ENCODE data around the gene CDCA5.

DNA sequence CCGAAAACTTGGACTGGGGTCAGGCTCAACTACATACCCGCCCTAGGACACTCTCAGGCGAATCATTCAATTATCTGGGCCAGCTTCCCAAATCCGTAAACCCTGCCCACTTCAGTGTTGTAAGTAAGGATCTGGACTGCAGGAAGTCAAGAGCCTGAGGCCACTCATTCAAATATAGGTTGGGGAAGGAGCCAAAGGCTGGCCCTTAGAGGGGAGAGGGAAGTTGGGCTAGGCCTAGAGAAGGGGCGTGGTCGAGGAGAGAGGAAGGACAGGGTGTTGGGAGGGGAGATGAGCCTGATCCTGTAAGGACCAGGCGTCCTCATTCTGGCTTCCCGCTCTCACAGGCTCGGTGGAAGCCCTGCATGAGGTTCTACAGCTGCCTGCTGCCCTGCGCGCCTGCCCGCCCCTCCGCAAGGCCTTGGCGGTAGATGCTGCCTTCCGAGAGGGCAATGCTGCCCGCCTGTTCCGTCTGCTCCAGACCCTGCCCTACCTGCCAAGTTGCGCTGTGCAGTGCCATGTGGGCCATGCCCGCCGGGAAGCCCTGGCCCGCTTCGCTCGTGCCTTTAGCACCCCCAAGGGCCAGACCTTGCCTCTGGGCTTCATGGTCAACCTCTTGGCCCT lies 39.8 kb downstream of the CDCA5 start:
- TF ChIP-seq POLR2A (IDR thresholded peaks at IDR 0.05; ENCODE audit: low read length) (no peak), TFCP2L1 (CRISPR knock-in tag; IDR thresholded peaks at IDR 0.05) (no peak), EP300 (IDR thresholded peaks at IDR 0.05) (no peak), JUN (IDR thresholded peaks at IDR 0.05) (no peak), NR3C1 (IDR thresholded peaks at IDR 0.05) (no peak), RARB (CRISPR knock-in tag; IDR thresholded peaks at IDR 0.05) (no peak)
- TF ChIP-seq, protein P1, sequence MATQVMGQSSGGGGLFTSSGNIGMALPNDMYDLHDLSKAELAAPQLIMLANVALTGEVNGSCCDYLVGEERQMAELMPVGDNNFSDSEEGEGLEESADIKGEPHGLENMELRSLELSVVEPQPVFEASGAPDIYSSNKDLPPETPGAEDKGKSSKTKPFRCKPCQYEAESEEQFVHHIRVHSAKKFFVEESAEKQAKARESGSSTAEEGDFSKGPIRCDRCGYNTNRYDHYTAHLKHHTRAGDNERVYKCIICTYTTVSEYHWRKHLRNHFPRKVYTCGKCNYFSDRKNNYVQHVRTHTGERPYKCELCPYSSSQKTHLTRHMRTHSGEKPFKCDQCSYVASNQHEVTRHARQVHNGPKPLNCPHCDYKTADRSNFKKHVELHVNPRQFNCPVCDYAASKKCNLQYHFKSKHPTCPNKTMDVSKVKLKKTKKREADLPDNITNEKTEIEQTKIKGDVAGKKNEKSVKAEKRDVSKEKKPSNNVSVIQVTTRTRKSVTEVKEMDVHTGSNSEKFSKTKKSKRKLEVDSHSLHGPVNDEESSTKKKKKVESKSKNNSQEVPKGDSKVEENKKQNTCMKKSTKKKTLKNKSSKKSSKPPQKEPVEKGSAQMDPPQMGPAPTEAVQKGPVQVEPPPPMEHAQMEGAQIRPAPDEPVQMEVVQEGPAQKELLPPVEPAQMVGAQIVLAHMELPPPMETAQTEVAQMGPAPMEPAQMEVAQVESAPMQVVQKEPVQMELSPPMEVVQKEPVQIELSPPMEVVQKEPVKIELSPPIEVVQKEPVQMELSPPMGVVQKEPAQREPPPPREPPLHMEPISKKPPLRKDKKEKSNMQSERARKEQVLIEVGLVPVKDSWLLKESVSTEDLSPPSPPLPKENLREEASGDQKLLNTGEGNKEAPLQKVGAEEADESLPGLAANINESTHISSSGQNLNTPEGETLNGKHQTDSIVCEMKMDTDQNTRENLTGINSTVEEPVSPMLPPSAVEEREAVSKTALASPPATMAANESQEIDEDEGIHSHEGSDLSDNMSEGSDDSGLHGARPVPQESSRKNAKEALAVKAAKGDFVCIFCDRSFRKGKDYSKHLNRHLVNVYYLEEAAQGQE (IDR thresholded peaks at IDR 0.05), result no peak
- TF ChIP-seq, protein P2, sequence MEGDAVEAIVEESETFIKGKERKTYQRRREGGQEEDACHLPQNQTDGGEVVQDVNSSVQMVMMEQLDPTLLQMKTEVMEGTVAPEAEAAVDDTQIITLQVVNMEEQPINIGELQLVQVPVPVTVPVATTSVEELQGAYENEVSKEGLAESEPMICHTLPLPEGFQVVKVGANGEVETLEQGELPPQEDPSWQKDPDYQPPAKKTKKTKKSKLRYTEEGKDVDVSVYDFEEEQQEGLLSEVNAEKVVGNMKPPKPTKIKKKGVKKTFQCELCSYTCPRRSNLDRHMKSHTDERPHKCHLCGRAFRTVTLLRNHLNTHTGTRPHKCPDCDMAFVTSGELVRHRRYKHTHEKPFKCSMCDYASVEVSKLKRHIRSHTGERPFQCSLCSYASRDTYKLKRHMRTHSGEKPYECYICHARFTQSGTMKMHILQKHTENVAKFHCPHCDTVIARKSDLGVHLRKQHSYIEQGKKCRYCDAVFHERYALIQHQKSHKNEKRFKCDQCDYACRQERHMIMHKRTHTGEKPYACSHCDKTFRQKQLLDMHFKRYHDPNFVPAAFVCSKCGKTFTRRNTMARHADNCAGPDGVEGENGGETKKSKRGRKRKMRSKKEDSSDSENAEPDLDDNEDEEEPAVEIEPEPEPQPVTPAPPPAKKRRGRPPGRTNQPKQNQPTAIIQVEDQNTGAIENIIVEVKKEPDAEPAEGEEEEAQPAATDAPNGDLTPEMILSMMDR (IDR thresholded peaks at IDR 0.05), result no peak
- TF ChIP-seq, protein P3, sequence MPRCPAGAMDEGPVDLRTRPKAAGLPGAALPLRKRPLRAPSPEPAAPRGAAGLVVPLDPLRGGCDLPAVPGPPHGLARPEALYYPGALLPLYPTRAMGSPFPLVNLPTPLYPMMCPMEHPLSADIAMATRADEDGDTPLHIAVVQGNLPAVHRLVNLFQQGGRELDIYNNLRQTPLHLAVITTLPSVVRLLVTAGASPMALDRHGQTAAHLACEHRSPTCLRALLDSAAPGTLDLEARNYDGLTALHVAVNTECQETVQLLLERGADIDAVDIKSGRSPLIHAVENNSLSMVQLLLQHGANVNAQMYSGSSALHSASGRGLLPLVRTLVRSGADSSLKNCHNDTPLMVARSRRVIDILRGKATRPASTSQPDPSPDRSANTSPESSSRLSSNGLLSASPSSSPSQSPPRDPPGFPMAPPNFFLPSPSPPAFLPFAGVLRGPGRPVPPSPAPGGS (IDR thresholded peaks at IDR 0.05), result no peak
- TF ChIP-seq, protein P4, sequence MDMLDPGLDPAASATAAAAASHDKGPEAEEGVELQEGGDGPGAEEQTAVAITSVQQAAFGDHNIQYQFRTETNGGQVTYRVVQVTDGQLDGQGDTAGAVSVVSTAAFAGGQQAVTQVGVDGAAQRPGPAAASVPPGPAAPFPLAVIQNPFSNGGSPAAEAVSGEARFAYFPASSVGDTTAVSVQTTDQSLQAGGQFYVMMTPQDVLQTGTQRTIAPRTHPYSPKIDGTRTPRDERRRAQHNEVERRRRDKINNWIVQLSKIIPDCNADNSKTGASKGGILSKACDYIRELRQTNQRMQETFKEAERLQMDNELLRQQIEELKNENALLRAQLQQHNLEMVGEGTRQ (IDR thresholded peaks at IDR 0.05), result no peak
